ENCODE data around the gene CCL26.

DNA sequence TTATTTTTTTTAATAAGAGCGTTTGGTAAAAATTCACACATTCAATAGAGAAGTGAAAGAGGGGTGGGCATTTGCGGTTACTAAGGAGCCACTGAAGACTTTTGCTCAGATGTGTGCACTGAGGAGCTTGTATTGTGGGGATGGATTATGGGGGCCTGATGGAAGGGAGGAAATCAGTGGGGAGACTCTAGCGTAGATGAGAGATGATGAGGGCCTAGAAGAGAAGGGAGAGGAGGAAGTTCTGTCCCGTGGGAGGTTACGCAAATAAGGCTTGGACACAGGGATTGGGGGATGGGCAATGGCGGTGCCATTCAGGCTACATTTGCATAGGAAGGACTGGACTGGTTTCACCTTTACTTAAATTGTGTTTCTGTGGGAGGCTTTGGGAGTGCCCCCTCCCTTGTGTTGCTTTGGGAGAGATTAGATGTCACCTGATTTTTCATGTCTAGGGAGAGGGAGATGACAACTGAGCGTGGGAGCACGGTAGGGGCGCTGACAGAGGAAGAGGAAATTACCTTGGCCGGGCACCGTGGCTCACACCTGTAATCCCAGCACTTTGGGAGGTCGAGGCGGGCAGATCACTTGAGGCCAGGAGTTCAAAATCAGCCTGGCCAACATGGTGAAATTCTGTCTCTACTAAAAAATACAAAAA, 31.0 kb downstream of the CCL26 start:
- TF ChIP-seq EP300 (IDR thresholded peaks at IDR 0.05; ENCODE audit: borderline replicate concordance in 1 of 2, control insufficient read depth in 1 of 2, low read depth in 2 of 2, low read length in 2 of 2) (0 out of 4 replicates have a peak, but pooled peaks of 1 of the 2 experiments have one; percentile 27), SP1 (IDR thresholded peaks at IDR 0.05; ENCODE audit: low read depth, low read length) (peak; percentile 49), ZNF24 (IDR thresholded peaks at IDR 0.05) (no peak), PAX5 (IDR thresholded peaks at IDR 0.05; ENCODE audit: borderline replicate concordance, low read depth, low read length) (0 out of 2 replicates have a peak, but pooled peaks have one; percentile 37)

Data from GM12878 (cell line).